ENCODE data around the gene LHFPL3. TPM values are rescaled to one million over a fixed set of nuclear protein-coding genes. Genes with fewer than 3 reads are reported as not detected.
"Not testable (repeated sequence)": the region's sequence is repeated elsewhere in the genome, so short reads cannot be mapped to it uniquely, and the experiment has no call there.

Gene LHFPL3
- total RNA-seq, 1 donor from 2014 or later = not detected

- peak overlapping the region; percentile 25 for H3K4me3 ChIP-seq (ENCODE audit: low read depth, low read length)
- no peak for DNase-seq (ENCODE audit: low read depth)
- TF ChIP-seq CTCF (conservative IDR thresholded peaks at IDR 0.05; ENCODE audit: low read depth, low read length) = no peak
Measured at GRCh38 chr7:104922182-104923009, 594.0 kb downstream of the LHFPL3 start.

DNA sequence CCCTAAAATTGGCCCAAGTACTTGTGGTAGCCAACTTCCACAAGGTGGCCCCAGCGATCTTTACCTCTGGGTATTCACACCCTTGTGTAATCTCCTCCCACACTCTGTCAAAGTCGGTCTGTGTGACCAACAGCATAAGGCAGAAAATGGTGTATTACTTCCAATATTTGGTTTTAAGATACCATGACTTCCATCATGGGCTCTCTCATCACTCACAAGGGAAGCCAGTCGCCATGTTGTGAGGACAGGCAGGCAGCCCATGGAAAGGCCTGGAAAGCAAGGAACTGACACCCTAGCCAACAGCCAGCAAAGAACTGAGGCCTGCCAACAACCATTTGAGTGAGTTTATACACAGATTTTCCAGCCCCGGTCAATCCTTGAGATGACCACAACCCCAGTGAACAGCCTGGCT lies 594.6 kb downstream of the LHFPL3 start:
- TF ChIP-seq CTCF (conservative IDR thresholded peaks at IDR 0.05; ENCODE audit: low read depth, low read length) = peak; percentile 94
- H3K4me3 ChIP-seq (ENCODE audit: low read depth, low read length) = peak overlapping the region; percentile 64
- DNase-seq (ENCODE audit: low read depth) = no peak

GRCh38 chr7:104926189-104926588 lies 597.8 kb downstream of the LHFPL3 start:
- peak overlapping the region; percentile 64 for H3K4me3 ChIP-seq (ENCODE audit: low read depth, low read length)
- DNase-seq (ENCODE audit: low read depth) = not testable (repeated sequence)

- no peak for TF ChIP-seq CTCF (conservative IDR thresholded peaks at IDR 0.05; ENCODE audit: low read depth, low read length)
- H3K4me3 ChIP-seq (ENCODE audit: low read depth, low read length) = peak overlapping the region; percentile 64
- DNase-seq (ENCODE audit: low read depth) = no peak
Measured at GRCh38 chr7:104926601-104927041, 598.2 kb downstream of the LHFPL3 start.

- no peak for TF ChIP-seq CTCF (conservative IDR thresholded peaks at IDR 0.05; ENCODE audit: low read depth, low read length)
- H3K4me3 ChIP-seq (ENCODE audit: low read depth, low read length) = peak overlapping the region; percentile 64
- no peak for DNase-seq (ENCODE audit: low read depth)
Measured at GRCh38 chr7:104927055-104927454, 598.7 kb downstream of the LHFPL3 start.

- no peak for DNase-seq (ENCODE audit: low read depth)
- no peak overlapping the region for H3K4me3 ChIP-seq (ENCODE audit: low read depth, low read length)
- no peak for TF ChIP-seq CTCF (conservative IDR thresholded peaks at IDR 0.05; ENCODE audit: low read depth, low read length)
Measured at GRCh38 chr7:104928721-104929400, 600.5 kb downstream of the LHFPL3 start.

GRCh38 chr7:104929921-104930320 lies 601.5 kb downstream of the LHFPL3 start:
- H3K4me3 ChIP-seq (ENCODE audit: low read depth, low read length) = no peak overlapping the region
- no peak for DNase-seq (ENCODE audit: low read depth)
- no peak for TF ChIP-seq CTCF (conservative IDR thresholded peaks at IDR 0.05; ENCODE audit: low read depth, low read length)

Data from epithelial cell of proximal tubule (primary cell).